ENCODE measurements around the gene SHLD1.
"Not testable (repeated sequence)": the region's sequence is repeated elsewhere in the genome, so short reads cannot be mapped to it uniquely, and the experiment has no call there.

Gene SHLD1

GRCh38 chr20:5718896-5719595, 31.2 kb upstream of the SHLD1 start:
- H3K9me3 ChIP-seq, result no peaks in the 10 kb centered on the region
- no peak overlapping the region for H3K27ac ChIP-seq
- no peak overlapping the region for H3K4me3 ChIP-seq
- H3K27me3 ChIP-seq, result no peaks in the 10 kb centered on the region
- H4K20me1 ChIP-seq, result no peaks in the 10 kb centered on the region
- peaks cover 12% of the 10 kb centered on the region for H3K4me1 ChIP-seq
- no peak overlapping the region for H3K4me2 ChIP-seq
- H3K36me3 ChIP-seq, result no peaks in the 10 kb centered on the region
- H3K9ac ChIP-seq, result no peak overlapping the region
- TF ChIP-seq Cebpa-rat (IDR thresholded peaks at IDR 0.05), result no peak

GRCh38 chr20:5719861-5720403, 30.3 kb upstream of the SHLD1 start:
- no peak overlapping the region for H3K27ac ChIP-seq
- H3K4me3 ChIP-seq, result no peak overlapping the region
- no peaks in the 10 kb centered on the region for H3K27me3 ChIP-seq
- no peaks in the 10 kb centered on the region for H4K20me1 ChIP-seq
- H3K9me3 ChIP-seq, result no peaks in the 10 kb centered on the region
- no peak for TF ChIP-seq Cebpa-rat (IDR thresholded peaks at IDR 0.05)
- H3K36me3 ChIP-seq, result no peaks in the 10 kb centered on the region
- H3K4me2 ChIP-seq, result no peak overlapping the region
- no peak overlapping the region for H3K9ac ChIP-seq
- H3K4me1 ChIP-seq, result peaks cover 11% of the 10 kb centered on the region

DNA sequence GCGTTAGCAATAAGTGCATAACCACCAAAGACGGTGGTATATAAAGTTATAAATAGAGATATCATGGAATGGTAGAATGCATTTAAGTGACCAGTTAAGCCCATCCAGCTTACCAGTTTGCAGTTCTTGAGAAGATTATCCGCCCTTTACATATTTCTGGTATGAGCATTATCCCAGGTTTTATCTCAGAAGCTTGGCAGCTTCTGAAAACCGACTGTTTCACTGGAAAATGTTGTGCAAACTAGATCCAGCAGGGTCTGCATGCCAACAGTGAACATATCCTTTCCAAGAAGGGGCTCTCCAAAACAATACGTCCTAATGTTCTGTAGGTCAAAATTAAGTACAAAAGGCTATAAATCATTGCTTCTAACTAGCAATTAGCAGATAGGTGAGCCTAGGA, 29.5 kb upstream of the SHLD1 start:
- no peaks in the 10 kb centered on the region for H3K36me3 ChIP-seq
- peaks cover 7% of the 10 kb centered on the region for H3K4me1 ChIP-seq
- no peak overlapping the region for H3K4me3 ChIP-seq
- H3K9me3 ChIP-seq, result no peaks in the 10 kb centered on the region
- H3K4me2 ChIP-seq, result no peak overlapping the region
- no peak overlapping the region for H3K27ac ChIP-seq
- no peaks in the 10 kb centered on the region for H3K27me3 ChIP-seq
- no peaks in the 10 kb centered on the region for H4K20me1 ChIP-seq
- TF ChIP-seq Cebpa-rat (IDR thresholded peaks at IDR 0.05), result no peak
- H3K9ac ChIP-seq, result no peak overlapping the region

DNA sequence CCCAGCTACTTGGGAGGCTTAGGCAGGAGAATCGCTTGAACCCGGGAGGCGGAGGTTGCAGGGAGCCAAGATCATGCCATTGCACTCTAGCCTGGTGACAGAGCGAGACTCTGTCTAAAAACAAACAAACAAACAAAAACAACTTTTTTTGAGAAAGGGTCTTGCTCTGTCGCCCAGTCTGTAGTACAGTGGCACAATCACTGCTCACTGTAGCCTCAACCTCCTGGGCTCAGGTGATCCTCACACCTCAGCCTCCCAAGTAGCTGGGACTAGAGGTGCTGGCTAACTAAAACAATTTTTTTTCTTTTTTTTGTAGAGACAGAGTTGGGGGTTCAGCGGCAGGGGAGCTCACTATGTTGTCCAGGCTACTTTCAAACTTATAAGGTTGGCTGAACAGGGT, 28.8 kb upstream of the SHLD1 start:
- not testable (repeated sequence) for H3K4me3 ChIP-seq, H3K9ac ChIP-seq, H3K4me1 ChIP-seq

GRCh38 chr20:5722927-5723326, 27.3 kb upstream of the SHLD1 start:
- H4K20me1 ChIP-seq, result no peaks in the 10 kb centered on the region
- H3K4me1 ChIP-seq, result peaks cover 7% of the 10 kb centered on the region
- no peaks in the 10 kb centered on the region for H3K36me3 ChIP-seq
- H3K9me3 ChIP-seq, result peaks cover 7% of the 10 kb centered on the region; the same call in 1 of the 2 replicates
- no peaks in the 10 kb centered on the region for H3K27me3 ChIP-seq
- H3K9ac ChIP-seq, result no peak overlapping the region
- no peak overlapping the region for H3K4me3 ChIP-seq
- TF ChIP-seq Cebpa-rat (IDR thresholded peaks at IDR 0.05), result no peak
- no peak overlapping the region for H3K4me2 ChIP-seq
- H3K27ac ChIP-seq, result no peak overlapping the region

More for the DNA sequence above, 28.8 kb upstream of the SHLD1 start:
- not testable (repeated sequence) for H4K20me1 ChIP-seq, H3K36me3 ChIP-seq, H3K4me2 ChIP-seq, H3K27me3 ChIP-seq, H3K9me3 ChIP-seq, H3K27ac ChIP-seq

GRCh38 chr20:5725183-5725463, 25.1 kb upstream of the SHLD1 start:
- not testable (repeated sequence) for H3K9me3 ChIP-seq, H3K4me3 ChIP-seq, H4K20me1 ChIP-seq, H3K27me3 ChIP-seq, H3K27ac ChIP-seq, H3K9ac ChIP-seq, H3K4me2 ChIP-seq, H3K36me3 ChIP-seq, H3K4me1 ChIP-seq

DNA sequence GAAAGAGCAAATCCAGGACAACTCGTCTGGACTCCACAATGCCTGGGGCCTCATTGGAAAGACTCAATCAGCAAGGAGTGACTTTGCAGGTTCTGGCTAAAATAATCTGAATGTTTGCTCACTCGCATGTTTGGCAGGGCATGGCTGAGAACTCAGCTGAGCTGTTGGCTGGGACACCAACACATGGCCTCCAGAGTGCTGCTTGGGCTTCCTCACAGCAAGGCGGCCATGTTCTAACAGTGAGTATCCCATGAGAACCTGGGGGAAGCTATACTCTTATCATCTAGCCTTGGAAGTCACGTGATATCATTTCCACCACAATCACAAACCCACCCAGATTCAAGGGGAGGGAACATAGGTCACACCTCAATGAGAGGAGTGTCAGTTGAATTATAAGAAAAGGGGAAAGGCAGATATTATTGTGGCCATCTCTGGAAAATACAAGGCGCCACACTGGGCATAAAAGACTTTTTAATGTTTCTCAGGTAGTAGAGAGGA, 23.1 kb upstream of the SHLD1 start:
- H3K4me1 ChIP-seq, result peaks cover 7% of the 10 kb centered on the region
- H3K27me3 ChIP-seq, result no peaks in the 10 kb centered on the region
- H3K9me3 ChIP-seq, result peaks cover 7% of the 10 kb centered on the region; the same call in 1 of the 2 replicates
- no peak for TF ChIP-seq Cebpa-rat (IDR thresholded peaks at IDR 0.05)
- H3K36me3 ChIP-seq, result no peaks in the 10 kb centered on the region
- H3K9ac ChIP-seq, result no peak overlapping the region
- H3K27ac ChIP-seq, result no peak overlapping the region
- H3K4me3 ChIP-seq, result no peak overlapping the region
- H4K20me1 ChIP-seq, result no peaks in the 10 kb centered on the region
- no peak overlapping the region for H3K4me2 ChIP-seq

GRCh38 chr20:5729348-5729747, 20.9 kb upstream of the SHLD1 start:
- Histone ChIP-seq H3K4me3 (no peak overlapping the region), H3K4me2 (no peak overlapping the region), H3K4me1 (peaks cover 6% of the 10 kb centered on the region), H3K36me3 (no peaks in the 10 kb centered on the region), H3K27me3 (no peaks in the 10 kb centered on the region), H3K9me3 (peaks cover 7% of the 10 kb centered on the region; the same call in 1 of the 2 replicates), H3K27ac (no peak overlapping the region), H4K20me1 (no peaks in the 10 kb centered on the region), H3K9ac (no peak overlapping the region)
- TF ChIP-seq Cebpa-rat (IDR thresholded peaks at IDR 0.05), result no peak

DNA sequence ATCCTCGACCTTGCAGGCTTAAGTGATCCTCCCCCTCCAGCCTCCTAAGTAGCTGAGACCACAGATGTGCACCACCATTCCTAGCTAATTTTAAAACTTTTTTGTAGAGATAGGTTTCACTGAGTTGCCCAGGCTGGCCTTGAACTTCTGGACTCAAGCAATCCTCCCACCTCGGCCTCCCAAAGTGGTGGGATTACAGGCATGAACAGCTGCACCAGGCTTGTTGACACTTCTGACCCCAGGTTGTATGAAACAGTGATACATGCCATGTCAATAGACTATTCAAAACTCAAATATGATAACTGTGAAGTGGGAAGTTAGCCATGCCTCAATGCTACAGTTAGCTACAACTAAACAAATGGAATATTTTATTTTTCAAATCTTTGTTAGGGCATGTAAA, 20.1 kb upstream of the SHLD1 start:
- Histone ChIP-seq H3K4me3 (no peak overlapping the region), H3K9ac (no peak overlapping the region), H4K20me1 (no peaks in the 10 kb centered on the region), H3K27me3 (no peaks in the 10 kb centered on the region), H3K27ac (no peak overlapping the region), H3K4me2 (no peak overlapping the region), H3K36me3 (no peaks in the 10 kb centered on the region), H3K9me3 (peaks cover 7% of the 10 kb centered on the region; the same call in 1 of the 2 replicates), H3K4me1 (no peaks in the 10 kb centered on the region; the same call in 1 of the 2 replicates)
- no peak for TF ChIP-seq Cebpa-rat (IDR thresholded peaks at IDR 0.05)

DNA sequence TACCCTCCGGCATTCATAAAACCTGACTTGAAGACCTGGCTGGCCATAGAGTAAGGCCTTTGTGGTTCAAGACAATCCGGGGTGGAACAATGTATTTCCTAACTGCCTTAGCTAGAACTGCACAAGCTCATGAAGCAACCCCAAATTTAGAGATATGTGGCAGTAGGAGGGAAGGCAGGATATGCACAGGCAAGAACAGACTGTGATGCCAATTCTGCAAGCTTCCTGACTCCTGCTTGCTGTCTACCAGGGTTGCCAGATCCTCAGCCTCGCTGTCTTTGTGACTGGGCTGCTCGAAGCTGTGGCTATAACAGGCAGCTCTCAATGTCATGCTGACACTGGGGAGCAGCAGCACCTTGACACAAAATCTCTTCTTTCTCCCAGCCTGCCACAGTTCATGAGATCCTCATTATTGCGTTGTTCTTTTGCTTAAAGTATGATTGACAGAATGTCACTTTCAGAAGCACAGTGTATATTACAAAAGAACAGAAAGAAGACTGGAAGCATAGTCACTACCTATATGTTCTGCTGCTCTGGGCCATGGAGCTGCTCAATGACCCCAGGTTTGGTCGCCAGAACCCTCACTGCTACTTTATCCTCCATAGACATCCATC, 18.3 kb upstream of the SHLD1 start:
- H3K9me3 ChIP-seq, result peaks cover 4% of the 10 kb centered on the region; the same call in 1 of the 2 replicates
- no peaks in the 10 kb centered on the region for H3K36me3 ChIP-seq
- H4K20me1 ChIP-seq, result no peaks in the 10 kb centered on the region
- no peak overlapping the region for H3K4me3 ChIP-seq
- H3K4me1 ChIP-seq, result peaks cover 10% of the 10 kb centered on the region
- no peak overlapping the region for H3K27ac ChIP-seq
- no peak for TF ChIP-seq Cebpa-rat (IDR thresholded peaks at IDR 0.05)
- no peaks in the 10 kb centered on the region for H3K27me3 ChIP-seq
- H3K9ac ChIP-seq, result no peak overlapping the region
- no peak overlapping the region for H3K4me2 ChIP-seq

Data from BLaER1 (cell line).